Kidney (tissue), 14 donors: ENCODE results near the gene PRKCE. TPM values are rescaled to one million over a fixed set of nuclear protein-coding genes. Genes with fewer than 3 reads are reported as not detected.

Experiments
- DNase-seq, 5 donors: peaks; one replicate each; pipeline ENCODE4 v3.0.0-alpha.2; 2013 to 2020
- FAIRE-seq: peaks from 2 replicates; lab custom pipeline; 2012; peaks lifted over from hg19 to GRCh38; lab: Jason Lieb, UNC
- H3K27ac ChIP-seq, 2 donors: one replicate each; pipeline ENCODE4 v1.7.0; 2013; ENCODE audit warnings: low read depth in 2 of 2, low read length in 2 of 2, inconsistent platforms in 1 of 2
- H3K27me3 ChIP-seq: one replicate; pipeline ENCODE4 v1.7.1; 2013; ENCODE audit warnings: low read length, inconsistent platforms; ENCODE audit not compliant: control insufficient read depth, insufficient read depth
- H3K36me3 ChIP-seq, 3 donors: one replicate each; pipeline versions ENCODE4 v1.7.0 to v1.7.1; 2013; ENCODE audit warnings: low read length in 3 of 3, control low read depth in 1 of 3, inconsistent platforms in 1 of 3; ENCODE audit not compliant: insufficient read depth in 3 of 3, control insufficient read depth in 2 of 3
- H3K4me1 ChIP-seq, 3 donors: one replicate each; pipeline versions ENCODE4 v1.7.0 to v1.7.1; 2013; ENCODE audit warnings: low read length in 3 of 3, inconsistent platforms in 1 of 3, low read depth in 1 of 3; ENCODE audit not compliant: control insufficient read depth in 2 of 3, insufficient read depth in 2 of 3
- H3K4me3 ChIP-seq, 3 donors: one replicate each; pipeline versions ENCODE4 v1.7.0 to v1.8.1; 2013; ENCODE audit warnings: low read length in 3 of 3, control low read depth in 1 of 3, inconsistent platforms in 1 of 3
- H3K9ac ChIP-seq, 3 donors: one replicate each; pipeline versions ENCODE4 v1.7.0 to v1.7.1; 2013; ENCODE audit warnings: low read length in 3 of 3, control low read depth in 1 of 3, inconsistent platforms in 1 of 3
- H3K9me3 ChIP-seq, 3 donors: one replicate each; pipeline versions ENCODE4 v1.7.0 to v1.7.1; 2013; ENCODE audit warnings: low read length in 3 of 3, control low read depth in 1 of 3, inconsistent platforms in 1 of 3; ENCODE audit not compliant: control insufficient read depth in 2 of 3, insufficient read depth in 1 of 3
- intact Hi-C: fragments of 100-400 bp; cut with DNase I; formaldehyde crosslinking; loops from one replicate; pipeline ENCODE4 v1.11.1; 2022
- polyA plus RNA-seq: library from polyadenylated mRNA; stranded (reverse); fragments of 350-450 nt; fragmentation: Illumina TruSeq; extraction: RNeasy Lipid Tissue Mini Kit (QIAGEN cat#74804); gene quantifications from one replicate; pipeline ENCODE4 v1.2.3, GENCODE V29; 2014; ENCODE audit warnings: low read depth, low replicate concordance; ENCODE audit not compliant: insufficient read depth
- total RNA-seq: library from RNA; stranded (reverse); fragmentation: NEBNext Ultra II Directional; extraction: Animal tissue kit (Norgen Biotek cat#: 25700); gene quantifications from one replicate; pipeline ENCODE4 v1.2.1, GENCODE V29; 2021
- TF ChIP-seq, protein P1 (sequence below): IDR thresholded peaks from 3 replicates; pipeline ENCODE4 v1.5.1; 2012; ENCODE audit warnings: mild to moderate bottlenecking, moderate library complexity, borderline replicate concordance; ENCODE audit not compliant: insufficient read depth; ENCODE audit errors: extremely low read depth
- donor health status: control.
- donor health status: control.
- donor health status: control.
- donor health status: control.
- donor health status: control.
- donor health status: DM: yes; HTN: yes; CAD: no.
- donor health status: Normal renal cell carcinoma (clear cell type).

PRKCE gene
- total and polyA plus RNA-seq, 2 donors from 2014 or later: 11.1 to 27.3 TPM

DNA sequence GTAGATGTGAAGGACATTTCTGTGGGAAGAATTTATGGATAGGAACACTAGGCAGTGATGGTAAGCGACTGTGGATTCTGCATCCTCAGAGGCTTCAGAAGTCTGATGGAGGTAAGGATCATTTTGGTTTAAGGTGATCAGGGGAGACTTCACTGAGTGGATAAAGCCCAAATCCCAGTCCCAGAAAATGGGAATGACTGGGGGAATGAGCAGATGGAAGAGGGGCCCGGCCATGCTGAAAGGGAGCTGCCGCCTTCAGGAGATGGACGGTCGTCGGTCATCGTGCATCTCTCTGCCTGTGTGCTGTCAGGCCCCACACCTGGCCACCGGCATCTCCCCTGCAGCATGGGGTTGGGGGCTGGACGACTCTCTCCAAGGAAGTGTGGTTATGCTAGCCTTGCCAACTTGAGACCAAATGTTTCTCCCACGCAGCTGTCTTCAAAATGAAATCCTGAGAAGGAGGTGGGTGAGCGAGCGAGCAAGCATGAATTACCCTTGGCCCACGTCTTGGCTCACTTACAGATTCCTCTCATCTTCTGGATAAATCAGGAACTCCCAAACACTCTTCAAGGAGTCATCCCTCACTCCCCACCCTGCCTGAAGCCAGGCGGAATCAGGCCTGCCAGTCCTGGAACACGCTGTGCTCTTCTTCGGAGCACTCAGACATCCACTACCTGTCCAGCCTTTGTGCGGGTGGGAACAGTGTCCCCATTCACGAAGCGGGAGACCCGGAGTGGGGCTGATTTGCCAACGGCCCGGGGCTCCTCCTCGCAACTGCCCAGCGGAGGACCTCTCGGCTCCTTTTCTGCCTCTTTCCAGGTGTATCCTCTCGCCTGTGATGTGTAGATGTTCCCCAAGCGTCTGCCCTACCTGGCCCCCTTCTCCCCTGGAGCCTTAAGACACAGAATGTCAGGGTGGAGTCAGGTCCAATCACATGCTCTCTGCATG, 85.6 kb downstream of the PRKCE start:
- Histone ChIP-seq H3K4me1 (peaks cover 0 to 4% (median 0%) of the 10 kb centered on the region in 3 donors), H3K9ac (no peak overlapping the region), H3K36me3 (no peaks in the 10 kb centered on the region), H3K27ac (no peak overlapping the region), H3K27me3 (no peaks in the 10 kb centered on the region), H3K9me3 (no peaks in the 10 kb centered on the region), H3K4me3 (no peak overlapping the region)
- DNase-seq (no peak), FAIRE-seq (no peak)
- TF ChIP-seq, protein P1, sequence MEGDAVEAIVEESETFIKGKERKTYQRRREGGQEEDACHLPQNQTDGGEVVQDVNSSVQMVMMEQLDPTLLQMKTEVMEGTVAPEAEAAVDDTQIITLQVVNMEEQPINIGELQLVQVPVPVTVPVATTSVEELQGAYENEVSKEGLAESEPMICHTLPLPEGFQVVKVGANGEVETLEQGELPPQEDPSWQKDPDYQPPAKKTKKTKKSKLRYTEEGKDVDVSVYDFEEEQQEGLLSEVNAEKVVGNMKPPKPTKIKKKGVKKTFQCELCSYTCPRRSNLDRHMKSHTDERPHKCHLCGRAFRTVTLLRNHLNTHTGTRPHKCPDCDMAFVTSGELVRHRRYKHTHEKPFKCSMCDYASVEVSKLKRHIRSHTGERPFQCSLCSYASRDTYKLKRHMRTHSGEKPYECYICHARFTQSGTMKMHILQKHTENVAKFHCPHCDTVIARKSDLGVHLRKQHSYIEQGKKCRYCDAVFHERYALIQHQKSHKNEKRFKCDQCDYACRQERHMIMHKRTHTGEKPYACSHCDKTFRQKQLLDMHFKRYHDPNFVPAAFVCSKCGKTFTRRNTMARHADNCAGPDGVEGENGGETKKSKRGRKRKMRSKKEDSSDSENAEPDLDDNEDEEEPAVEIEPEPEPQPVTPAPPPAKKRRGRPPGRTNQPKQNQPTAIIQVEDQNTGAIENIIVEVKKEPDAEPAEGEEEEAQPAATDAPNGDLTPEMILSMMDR: no peak
- intact Hi-C loops: no loop called here

DNA sequence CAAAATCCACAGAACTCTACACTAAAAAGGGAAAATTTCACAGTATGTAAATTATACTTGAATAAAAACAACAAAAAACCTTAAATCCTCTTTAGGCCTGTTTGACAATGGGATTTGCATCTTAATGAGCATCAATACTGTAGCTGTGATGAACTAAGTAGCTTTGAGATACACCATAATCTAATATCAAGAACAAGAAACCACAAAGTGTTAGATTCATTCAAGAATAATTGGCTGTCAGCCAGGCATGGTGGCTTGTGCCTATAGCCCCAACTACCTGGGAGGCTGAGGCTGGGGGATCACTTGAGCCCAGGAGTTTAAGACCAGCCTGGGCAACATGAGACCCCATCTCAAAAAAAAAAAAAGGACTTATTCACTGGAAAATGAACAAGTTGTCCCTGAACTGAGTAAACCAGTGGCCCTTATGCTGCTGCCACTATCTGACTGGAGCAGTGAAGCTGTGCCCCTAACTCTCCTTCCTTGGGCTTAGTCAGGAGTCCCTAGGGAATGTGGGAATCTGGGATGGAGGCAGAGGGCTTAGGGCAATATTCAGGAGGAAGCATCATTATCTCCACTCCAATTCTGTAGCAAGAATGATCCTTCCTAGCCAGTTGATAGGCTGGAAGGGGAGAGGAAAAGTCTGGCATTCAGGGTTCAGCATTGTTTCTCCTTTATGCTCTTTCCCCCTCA, 88.5 kb downstream of the PRKCE start:
- Histone ChIP-seq H3K27ac (no peak overlapping the region), H3K36me3 (no peaks in the 10 kb centered on the region), H3K27me3 (no peaks in the 10 kb centered on the region), H3K4me3 (no peak overlapping the region), H3K4me1 (peaks cover 0 to 4% (median 1%) of the 10 kb centered on the region in 3 donors), H3K9ac (no peak overlapping the region), H3K9me3 (no peaks in the 10 kb centered on the region)
- intact Hi-C loops: no loop called here
- TF ChIP-seq, protein P1: no peak
- DNase-seq: no peak
- no peak for FAIRE-seq

DNA sequence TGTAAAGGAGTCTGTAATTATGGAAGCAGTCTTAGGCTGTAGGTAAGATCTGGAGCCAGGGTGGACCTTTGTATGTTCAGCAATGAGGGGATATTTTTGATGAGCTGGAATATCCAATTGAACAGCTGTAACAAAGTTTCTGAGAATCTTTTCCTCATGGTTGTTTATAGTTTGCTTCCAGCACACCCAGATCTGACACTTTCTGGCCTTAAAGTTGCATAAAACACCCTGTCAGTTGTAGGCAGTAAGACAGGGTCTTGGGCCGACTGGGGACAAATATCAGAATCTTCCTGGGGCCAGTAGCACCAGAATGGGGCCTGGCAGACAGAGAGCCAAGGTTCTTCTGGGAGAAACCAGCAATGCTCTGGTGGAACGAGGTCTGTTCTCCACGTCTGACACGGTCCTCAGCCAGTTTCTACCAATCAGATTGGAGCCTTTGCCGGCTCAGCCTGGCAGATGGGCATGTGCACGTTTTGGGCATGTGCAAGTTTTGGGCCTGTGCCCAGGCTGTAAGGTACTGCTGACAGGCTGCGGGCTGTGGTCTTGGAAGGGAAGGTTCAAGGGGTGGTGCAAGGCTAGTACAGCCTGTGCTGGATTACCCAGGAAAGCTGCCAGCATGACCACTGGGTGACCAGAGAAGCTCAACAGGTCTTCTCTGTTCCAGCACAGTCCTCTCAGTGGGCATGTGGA, 89.8 kb downstream of the PRKCE start:
- H3K27ac ChIP-seq: no peak overlapping the region
- H3K4me1 ChIP-seq: peaks cover 0 to 4% (median 3%) of the 10 kb centered on the region in 3 donors
- DNase-seq (no peak), FAIRE-seq (no peak)
- no peaks in the 10 kb centered on the region for H3K27me3 ChIP-seq
- intact Hi-C loops: no loop called here
- H3K9ac ChIP-seq: no peak overlapping the region
- TF ChIP-seq, protein P1: no peak
- H3K9me3 ChIP-seq: no peaks in the 10 kb centered on the region
- no peak overlapping the region for H3K4me3 ChIP-seq
- no peaks in the 10 kb centered on the region for H3K36me3 ChIP-seq
